Stimulated activated CD4-positive, alpha-beta T cell treated with anti-CD3 and anti-CD28 coated beads, Interleukin-12 subunit alpha, Interleukin-12 subunit beta, amount 100 ng/mL, for 24 hours (primary cell): ENCODE measurements around the gene NPIPB8.
"Not testable (repeated sequence)": the region's sequence is repeated elsewhere in the genome, so short reads cannot be mapped to it uniquely, and the experiment has no call there.

Experiments
- DNase-seq, 2 experiments: peaks; one replicate each; pipeline ENCODE4 v3.0.0-alpha.2; 2020; ENCODE audit warnings: low read depth in 2 of 2

NPIPB8 gene

DNA sequence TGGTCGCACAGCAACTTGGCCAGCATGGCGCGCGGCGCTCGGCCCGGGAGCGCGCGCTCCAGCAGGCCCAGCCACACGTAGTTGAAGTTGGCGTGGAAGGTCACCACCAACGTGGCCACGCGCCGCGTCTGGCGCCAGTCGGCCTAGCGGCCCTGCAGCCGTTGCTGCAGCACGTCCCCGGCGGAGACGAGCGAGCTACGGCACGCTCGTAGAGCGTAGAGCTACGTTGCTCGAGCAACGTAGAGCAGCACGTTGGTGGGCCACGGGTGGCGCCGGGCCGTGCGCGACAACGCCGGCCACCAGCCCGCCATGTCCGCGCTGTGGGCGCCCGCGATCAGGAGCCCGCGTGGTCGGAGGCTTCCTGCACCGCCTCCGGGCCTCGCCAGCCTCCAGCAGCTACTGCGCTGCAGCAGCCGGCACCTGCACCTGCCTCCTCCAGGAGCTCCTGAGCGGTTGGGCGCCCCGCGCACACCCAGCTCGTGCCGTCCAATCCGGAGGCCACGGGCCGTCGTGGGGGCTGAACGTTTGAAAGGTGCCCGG, 14.6 kb upstream of the NPIPB8 start:
- DNase-seq, result peak; percentile 48 to 65

DNA sequence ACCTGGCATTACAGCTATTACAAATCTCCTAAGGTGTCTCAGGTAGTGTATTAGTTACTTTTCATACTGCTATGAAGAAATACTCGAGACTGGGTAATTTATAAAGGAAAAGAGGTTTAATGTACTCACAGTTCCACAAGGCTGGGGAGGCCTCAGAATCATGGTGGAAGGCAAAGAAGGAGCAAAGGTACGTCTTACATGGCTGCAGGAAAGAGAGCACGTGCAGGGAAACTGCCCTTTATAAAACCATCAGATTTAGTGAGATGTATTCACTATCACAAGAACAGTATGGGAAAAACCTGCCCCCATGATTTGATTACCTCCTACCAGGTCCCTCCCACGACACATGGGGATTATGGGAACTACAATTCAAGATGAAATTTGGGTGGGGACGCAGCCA, 7.0 kb upstream of the NPIPB8 start:
- not testable (repeated sequence) for DNase-seq

DNA sequence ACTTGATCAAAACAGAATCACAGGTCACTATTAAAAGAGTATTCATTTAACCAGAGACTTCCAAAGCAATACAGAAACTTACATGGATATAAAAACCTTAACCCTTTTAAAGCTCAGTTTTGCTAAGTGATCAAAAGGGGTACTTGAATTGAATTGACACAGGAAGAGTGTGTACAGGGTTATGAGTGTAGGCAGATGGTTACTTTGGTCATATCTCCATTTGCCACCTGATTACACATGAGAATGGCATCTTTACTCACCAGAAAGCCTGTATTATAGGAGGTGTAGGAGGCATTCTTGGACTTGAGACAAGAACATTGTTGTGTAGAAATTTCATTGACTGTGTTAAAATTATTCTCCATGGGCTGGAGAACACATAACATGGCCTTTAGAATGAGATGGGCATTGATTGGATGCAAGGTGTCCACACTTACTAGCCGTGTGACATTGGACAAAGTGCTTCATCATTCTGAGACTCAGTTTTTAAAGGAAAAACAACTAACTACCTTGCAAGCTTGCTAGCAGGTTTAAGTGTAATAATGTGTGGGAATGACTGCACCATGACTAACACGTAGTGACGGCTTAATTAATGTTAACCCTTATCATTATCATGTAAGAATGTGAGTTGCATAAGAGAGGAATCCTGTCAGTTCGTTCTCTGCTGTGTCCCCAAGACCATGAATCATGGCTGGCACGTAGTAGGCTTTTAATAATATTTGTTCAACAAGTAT, 1.6 kb upstream of the NPIPB8 start:
- DNase-seq, result not testable (repeated sequence)

DNA sequence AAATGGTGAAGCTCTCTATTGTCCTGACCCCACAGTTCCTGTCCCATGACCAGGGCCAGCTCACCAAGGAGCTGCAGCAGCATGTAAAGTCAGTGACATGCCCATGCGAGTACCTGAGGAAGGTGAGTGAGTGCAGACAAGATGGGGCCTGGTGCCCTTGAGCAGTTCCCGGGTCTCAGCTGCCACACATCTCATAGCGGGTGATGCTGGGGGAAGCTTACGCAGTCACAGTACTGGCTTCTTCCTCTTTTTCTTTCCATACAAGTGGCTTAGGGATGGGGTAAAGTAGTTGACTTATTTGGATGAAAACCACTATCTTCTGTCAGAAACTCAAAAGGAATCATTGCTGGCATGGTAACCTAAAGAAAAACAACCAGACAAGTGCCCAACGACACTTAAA, 494 bp downstream of the NPIPB8 start:
- not testable (repeated sequence) for DNase-seq

DNA sequence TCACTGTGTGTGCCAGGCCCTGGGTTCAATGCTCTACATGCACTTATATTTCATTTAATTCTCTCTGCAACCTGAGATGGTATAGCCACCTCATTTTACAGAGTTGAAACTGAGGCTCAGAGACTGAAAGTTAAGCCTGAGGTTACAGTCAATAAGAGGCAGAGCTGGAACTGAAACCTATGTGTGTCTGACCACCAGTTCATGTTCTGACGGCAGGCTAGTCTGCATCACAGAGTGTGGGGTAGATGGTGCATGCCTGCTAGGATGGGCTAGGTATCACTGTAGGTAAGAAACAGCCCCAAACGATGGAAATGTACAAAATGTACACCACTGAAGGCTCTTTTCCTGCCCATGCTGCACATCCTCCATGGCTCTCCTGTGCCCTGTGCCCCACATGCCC, 2.1 kb downstream of the NPIPB8 start:
- DNase-seq, result not testable (repeated sequence)

DNA sequence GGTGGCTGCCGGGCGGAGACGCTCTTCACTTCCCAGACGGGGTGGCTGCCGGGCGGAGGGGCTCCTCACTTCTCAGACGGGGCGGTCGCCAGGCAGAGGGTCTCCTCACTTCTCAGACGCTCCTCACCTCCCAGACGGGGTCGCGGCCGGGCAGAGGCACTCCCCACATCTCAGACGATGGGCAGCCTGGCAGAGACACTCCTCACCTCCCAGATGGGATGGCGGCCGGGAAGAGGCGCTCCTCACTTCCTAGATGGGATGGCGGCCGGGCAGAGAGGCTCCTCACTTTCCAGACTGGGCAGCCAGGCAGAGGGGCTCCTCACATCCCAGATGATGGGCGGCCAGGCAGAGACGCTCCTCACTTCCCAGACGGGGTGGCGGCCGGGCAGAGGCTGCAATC, 28.4 kb downstream of the NPIPB8 start:
- not testable (repeated sequence) for DNase-seq

DNA sequence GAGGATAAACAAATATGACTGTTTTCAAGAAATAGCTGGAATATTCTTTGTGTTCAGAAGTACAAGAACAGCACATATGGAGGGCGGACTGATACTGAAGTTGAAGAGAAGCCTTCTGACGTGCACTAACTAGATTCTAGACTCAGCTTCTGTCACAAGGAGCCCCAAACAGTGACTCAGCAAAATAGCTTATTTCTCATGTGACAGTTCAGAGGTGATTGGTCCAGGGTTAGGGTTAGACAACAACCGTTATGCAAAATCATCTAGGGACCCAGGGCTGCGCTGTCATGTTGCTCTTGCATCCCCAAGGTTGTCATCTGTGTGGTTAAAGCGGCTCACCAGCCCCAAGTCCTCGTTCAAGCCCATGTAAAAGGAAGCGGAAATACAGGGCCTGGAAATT, 29.6 kb downstream of the NPIPB8 start:
- not testable (repeated sequence) for DNase-seq

DNA sequence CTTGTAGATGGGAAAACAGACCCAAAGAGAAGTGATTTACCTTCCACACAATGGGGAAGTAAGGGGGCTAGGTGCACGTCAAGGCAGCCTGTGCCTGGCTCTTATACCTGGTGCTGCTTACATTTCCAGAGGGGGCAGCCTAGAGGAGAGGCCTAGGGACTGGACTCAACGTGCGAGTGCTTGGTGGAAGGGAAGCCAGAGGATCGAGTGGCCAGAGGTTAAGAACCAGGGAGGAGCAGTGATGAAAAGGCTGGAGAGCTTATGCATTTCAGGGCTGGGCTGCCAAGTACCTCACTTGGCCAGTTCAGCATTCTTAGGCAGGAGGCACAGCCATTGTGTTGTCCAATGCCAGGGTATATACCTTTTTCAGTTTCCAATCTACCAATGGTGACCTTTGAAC, 30.3 kb downstream of the NPIPB8 start:
- DNase-seq, result not testable (repeated sequence)

DNA sequence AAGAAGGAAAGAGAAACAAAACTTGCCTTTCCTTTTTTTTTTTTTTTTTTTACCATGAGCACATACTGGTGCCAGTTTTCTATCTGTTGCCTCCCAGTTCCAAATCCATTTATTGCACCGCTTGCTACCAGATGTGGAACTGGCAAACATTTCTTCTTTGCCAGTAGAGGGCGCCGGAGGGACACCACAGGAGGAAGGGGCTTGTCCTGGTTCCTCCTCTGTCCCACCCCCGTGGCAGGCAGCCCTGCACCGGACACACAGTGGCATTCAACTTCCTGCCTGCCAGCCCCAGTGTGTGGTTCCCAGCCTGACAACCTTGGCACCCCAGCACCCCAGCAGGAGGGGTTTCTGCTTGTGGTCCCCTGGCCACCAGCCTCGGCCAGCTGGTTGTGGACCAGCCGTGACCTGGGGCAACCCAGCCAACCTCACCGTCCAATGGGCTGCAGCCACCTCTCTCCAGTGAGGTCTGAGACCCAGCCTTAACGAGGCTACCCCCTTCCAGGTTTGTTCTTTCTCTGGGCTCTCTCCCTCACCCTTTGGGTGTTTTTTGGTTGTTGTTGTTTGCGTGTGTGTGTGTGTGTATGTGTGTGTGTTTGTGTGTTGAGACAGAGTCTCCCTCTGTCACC, 50.6 kb downstream of the NPIPB8 start:
- not testable (repeated sequence) for DNase-seq

DNA sequence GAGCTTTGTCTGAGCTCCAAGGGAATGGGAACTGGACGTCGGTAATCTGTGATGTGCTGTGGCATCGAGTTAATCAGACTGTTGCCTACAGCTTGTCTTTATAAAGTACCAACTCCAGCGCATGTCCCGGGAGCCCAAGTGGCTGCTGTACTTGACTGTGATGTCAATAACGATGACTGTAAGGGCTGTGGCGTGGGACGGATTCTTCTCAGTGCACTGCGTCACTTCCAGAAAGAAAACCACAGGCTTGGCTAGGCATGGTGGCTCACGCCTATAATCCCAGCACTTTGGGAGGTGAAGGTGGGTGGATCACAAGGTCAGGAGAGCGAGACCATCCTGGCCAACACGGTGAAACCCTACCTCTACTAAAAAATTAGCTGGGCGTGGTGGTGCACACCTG, 51.6 kb downstream of the NPIPB8 start:
- not testable (repeated sequence) for DNase-seq

DNA sequence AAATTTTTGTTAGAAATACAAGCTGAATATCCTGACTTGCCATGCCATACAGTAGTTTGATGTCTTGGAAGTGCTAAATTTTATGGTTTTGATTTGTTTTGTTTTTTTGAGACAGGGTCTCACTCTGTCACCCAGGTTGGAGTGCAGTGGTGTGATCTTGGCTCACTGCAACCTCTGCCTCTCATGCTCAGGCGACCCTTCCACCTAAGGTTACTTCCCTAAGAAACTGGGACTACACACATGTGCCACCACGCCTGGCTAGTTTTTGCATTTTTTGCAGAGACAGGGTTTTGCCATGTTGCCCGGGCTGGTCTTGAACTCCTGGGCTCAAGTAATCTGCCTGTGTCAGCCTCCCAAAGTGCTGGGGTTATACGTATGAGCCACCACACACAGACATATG, 53.9 kb downstream of the NPIPB8 start:
- DNase-seq, result not testable (repeated sequence)

DNA sequence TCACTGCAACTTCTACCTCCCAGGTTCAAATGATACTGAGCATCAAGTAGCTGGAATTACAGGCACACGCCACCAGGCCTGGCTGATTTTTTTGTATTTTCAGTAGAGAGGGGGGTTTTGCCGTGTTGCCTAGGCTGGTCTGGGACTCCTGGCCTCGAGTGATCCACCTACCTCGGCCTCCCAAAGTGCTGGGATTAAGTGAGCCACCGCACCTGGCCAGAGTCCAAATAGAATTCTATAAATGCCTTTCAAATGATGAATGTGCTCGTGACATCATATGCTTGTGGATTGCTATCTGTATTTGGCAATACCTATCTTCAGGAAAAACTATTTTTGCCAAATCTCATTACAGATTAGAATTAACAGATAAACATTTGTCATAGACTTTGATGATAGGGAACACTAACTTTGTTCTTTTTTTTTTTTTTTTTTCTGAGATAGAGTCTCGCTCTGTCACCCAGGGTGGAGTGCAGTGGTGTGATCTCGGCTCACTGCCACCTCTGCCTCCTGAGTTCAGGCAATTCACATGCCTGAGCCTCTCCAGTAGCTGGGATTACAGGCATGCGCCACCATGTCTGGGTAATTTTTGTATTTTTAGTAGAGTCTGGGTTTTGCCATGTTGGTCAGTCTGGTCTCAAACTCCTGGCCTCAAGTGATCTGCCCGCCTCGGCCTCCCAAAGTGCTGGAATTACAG, 55.5 kb downstream of the NPIPB8 start:
- not testable (repeated sequence) for DNase-seq

DNA sequence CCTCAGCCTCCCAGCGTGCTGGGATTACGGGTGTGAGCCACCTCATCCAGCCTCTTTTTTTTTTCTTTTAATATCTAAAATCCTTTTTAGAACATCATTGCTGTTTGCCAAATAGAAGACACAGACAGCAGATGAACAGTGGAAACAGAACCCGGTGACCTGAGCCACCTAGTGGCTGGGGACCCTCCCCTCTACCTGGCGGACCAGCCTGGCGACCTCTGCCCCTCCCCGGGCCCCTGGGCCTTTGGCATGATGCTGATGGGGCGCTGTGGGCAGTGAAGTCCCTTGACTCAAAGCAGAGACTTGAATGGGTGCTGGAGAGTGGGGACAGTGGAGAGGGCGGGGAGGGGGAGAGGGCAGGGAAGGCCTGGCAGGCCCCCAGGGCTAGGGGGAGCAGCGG, 61.9 kb downstream of the NPIPB8 start:
- DNase-seq, result not testable (repeated sequence)

DNA sequence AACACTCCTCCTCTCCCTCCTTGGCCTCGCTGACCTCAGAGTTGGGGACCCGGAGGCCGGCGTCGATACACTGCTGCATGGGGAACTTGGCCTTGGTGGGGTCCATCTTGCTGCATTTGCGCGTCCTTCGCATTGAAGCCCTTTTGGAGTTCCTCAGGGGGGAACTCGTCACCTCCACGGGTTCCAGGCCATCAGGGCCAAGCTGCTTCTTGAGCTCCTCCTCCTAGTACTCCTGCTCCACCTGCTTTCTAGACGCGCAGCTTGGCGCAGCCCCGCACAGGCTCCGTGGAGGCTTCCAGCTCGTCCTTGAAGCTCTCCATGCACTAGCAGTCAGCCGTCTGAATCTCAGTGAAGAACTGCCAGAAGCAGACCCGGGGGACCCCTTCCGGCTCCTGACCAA, 62.5 kb downstream of the NPIPB8 start:
- not testable (repeated sequence) for DNase-seq

DNA sequence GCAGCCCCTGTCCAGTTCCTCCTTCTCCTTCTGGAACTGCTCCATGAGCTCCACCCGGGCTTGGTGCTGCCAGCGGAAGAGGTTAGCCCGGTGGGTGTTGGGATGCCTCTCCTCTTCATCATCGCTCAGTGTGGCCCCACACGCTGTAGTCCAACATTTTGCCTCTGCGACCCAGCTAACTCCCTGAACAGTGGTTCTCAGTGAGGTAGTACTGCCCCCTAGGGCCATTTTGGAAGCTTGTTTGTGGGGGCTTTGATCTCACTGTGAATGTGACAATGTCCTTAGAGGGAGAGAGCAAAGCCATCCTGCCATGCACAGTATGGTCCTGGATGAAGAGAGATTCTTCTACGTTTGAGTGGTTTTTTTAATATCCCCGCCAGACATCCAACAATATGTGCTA, 63.5 kb downstream of the NPIPB8 start:
- not testable (repeated sequence) for DNase-seq

DNA sequence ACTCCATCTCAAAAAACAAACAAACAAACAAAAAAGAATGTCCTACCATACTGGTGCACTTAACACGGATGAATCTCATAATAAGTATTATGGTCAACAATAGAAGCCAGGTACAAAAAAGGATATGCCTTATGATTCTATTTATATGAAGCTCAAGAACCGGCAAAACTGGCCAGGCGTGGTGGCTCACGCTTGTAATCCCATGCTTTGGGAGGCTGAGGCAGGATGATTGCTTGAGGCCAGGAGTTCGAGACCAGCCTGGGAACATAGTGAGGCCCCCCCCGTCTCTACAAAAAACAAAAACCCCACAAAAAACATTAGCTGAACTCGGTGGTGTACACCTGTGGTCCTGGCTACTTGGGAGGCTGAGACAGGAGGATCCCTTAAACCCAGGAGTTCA, 66.4 kb downstream of the NPIPB8 start:
- DNase-seq, result not testable (repeated sequence)
